A549 (cell line): Measurements from ENCODE around the gene TOP3B.

ENCODE experiments used
- PHF8 ChIP-seq: fragments of 200-600 bp; sonication (generic); IDR thresholded peaks from 2 replicates; pipeline ENCODE4 v1.6.1; 2016; ENCODE audit warnings: low read depth, mild to moderate bottlenecking, antibody characterized with exemption, moderate library complexity, borderline replicate concordance
- POLR2A ChIP-seq: IDR thresholded peaks from 2 replicates; pipeline ENCODE4 v1.6.1; 2012; ENCODE audit warnings: mild to moderate bottlenecking, low read length
- ZNF302 ChIP-seq: fragments of 250-450 bp; sonication (Bioruptor Pico); IDR thresholded peaks from 2 replicates; pipeline ENCODE4 v1.9.0; 2021; ENCODE audit warnings: inconsistent platforms, mild to moderate bottlenecking, moderate library complexity
- TF ChIP-seq, protein P1 (sequence below): fragments of >200 bp; sonication (Bioruptor Twin); formaldehyde crosslinking; IDR thresholded peaks from 3 replicates; pipeline ENCODE4 v1.5.1; 2016
- TF ChIP-seq, protein P2 (sequence below): IDR thresholded peaks from 2 replicates; pipeline ENCODE4 v1.6.1; 2012

DNA sequence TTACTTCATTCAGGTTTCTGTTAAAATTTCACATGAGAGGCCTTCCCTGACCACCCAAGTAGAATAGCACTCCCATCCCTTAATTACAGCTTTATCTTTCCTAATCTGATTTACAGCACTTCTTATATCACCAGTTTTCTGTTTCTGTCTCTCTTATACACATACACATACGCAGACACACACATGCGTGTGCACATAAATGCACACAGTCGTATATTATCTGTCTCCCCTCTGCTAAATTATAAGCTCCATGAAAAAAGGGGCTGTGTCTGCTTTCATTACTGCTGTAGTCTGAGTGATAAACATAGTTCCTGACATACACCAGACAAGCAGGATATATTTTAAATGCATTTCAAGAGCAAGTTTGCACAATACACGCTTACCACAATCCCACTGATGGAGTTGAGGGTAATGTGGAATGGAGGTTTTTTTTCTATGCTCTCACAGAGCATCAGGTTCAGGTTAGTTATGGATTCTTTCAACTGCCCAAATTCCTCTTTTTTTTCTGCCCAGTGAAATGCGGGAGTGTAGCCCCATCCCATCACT is 13.7 kb upstream of the TOP3B start:
- TF ChIP-seq, protein P1, sequence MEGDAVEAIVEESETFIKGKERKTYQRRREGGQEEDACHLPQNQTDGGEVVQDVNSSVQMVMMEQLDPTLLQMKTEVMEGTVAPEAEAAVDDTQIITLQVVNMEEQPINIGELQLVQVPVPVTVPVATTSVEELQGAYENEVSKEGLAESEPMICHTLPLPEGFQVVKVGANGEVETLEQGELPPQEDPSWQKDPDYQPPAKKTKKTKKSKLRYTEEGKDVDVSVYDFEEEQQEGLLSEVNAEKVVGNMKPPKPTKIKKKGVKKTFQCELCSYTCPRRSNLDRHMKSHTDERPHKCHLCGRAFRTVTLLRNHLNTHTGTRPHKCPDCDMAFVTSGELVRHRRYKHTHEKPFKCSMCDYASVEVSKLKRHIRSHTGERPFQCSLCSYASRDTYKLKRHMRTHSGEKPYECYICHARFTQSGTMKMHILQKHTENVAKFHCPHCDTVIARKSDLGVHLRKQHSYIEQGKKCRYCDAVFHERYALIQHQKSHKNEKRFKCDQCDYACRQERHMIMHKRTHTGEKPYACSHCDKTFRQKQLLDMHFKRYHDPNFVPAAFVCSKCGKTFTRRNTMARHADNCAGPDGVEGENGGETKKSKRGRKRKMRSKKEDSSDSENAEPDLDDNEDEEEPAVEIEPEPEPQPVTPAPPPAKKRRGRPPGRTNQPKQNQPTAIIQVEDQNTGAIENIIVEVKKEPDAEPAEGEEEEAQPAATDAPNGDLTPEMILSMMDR: no peak
- TF ChIP-seq ZNF302 (CRISPR knock-in tag): no peak
- TF ChIP-seq POLR2A: no peak
- TF ChIP-seq, protein P2, sequence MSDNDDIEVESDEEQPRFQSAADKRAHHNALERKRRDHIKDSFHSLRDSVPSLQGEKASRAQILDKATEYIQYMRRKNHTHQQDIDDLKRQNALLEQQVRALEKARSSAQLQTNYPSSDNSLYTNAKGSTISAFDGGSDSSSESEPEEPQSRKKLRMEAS: no peak
- no peak for TF ChIP-seq PHF8
